Caco-2 (cell line): ENCODE results near the gene ING4. TPM values are rescaled to one million over a fixed set of nuclear protein-coding genes. Genes with fewer than 3 reads are reported as not detected.

Experiments used
- BruUV-seq: library from RNA; stranded (reverse); fragments of 400-500 nt; replicated peaks from 2 replicates; lab custom pipeline; 2021; lab: Mats Ljungman, UMichigan
- CTCF ChIA-PET: fragments of 300-600 bp; sonication (Branson Sonifier 250); formaldehyde crosslinking; loops from one replicate; lab custom pipeline; 2022; ENCODE audit warnings: antibody characterized with exemption; lab: Charles Lee
- POLR2A ChIA-PET: fragments of 300-600 bp; sonication (Branson Sonifier 250); formaldehyde crosslinking; loops from one replicate; lab custom pipeline; 2022; ENCODE audit warnings: antibody characterized with exemption; lab: Charles Lee
- DNase-seq, 2 experiments: peaks; one replicate each; pipeline versions ENCODE4 v3.0.0 to v3.0.0-alpha.2; 2020 to 2022
- H3K27me3 ChIP-seq: replicated peaks from 2 replicates; pipeline ENCODE4 v1.6.0; 2011; ENCODE audit warnings: low read length; ENCODE audit not compliant: control insufficient read depth, insufficient read depth
- H3K36me3 ChIP-seq: 2 replicates; pipeline ENCODE4 v1.5.1; 2011; ENCODE audit warnings: low read length; ENCODE audit not compliant: control insufficient read depth, insufficient read depth
- H3K4me1 ChIP-seq: fragments of 250-450 bp; sonication (Bioruptor Pico); 2 replicates; pipeline ENCODE4 v1.5.1; 2020; ENCODE audit warnings: mild to moderate bottlenecking
- H3K4me3 ChIP-seq: 2 replicates; pipeline ENCODE4 v1.5.1; 2011; ENCODE audit warnings: low read depth, mild to moderate bottlenecking, control low read depth, low read length
- H3K9me3 ChIP-seq: fragments of 250-450 bp; sonication (Bioruptor Pico); 2 replicates; pipeline ENCODE4 v1.5.1; 2020; ENCODE audit warnings: mild to moderate bottlenecking, moderate library complexity
- H3K27ac Mint-ChIP-seq: one replicate; pipeline ENCODE4 v1.8.0; 2022; ENCODE audit warnings: mixed read lengths; ENCODE audit not compliant: unreplicated experiment
- H3K27me3 Mint-ChIP-seq: one replicate; pipeline ENCODE4 v1.8.0; 2022; ENCODE audit warnings: mixed read lengths; ENCODE audit not compliant: insufficient read depth, unreplicated experiment
- H3K36me3 Mint-ChIP-seq: one replicate; pipeline ENCODE4 v1.8.0; 2022; ENCODE audit warnings: mild to moderate bottlenecking, mixed read lengths; ENCODE audit not compliant: insufficient read depth, unreplicated experiment
- H3K4me1 Mint-ChIP-seq: one replicate; pipeline ENCODE4 v1.8.0; 2022; ENCODE audit warnings: low read depth, mixed read lengths; ENCODE audit not compliant: unreplicated experiment
- H3K4me3 Mint-ChIP-seq: one replicate; pipeline ENCODE4 v1.8.0; 2022; ENCODE audit warnings: mild to moderate bottlenecking, moderate library complexity, mixed read lengths; ENCODE audit not compliant: unreplicated experiment
- H3K9me3 Mint-ChIP-seq: one replicate; pipeline ENCODE4 v1.8.0; 2022; ENCODE audit warnings: mixed read lengths; ENCODE audit not compliant: unreplicated experiment
- intact Hi-C: fragments of 100-400 bp; cut with micrococcal nuclease; formaldehyde crosslinking; loops from one replicate; pipeline ENCODE4 v1.10.0; 2022; ENCODE audit not compliant: unreplicated experiment
- total RNA-seq: library from RNA; stranded (reverse); gene quantifications from 2 replicates; pipeline ENCODE4 v1.2.3, GENCODE V29; 2022
- TF ChIP-seq, protein P1 (sequence below), 2 experiments: fragments of 200-600 bp in 1 of 2; IDR thresholded peaks; 1 replicate in 1 of 2; 2 replicates in 1 of 2; pipeline versions ENCODE4 v1.5.1 to v1.8.0; 2011 to 2022; ENCODE audit warnings: antibody characterized with exemption in 1 of 2, control low read depth in 1 of 2, inconsistent platforms in 1 of 2, low read depth in 1 of 2, low read length in 1 of 2, mild to moderate bottlenecking in 1 of 2, moderate library complexity in 1 of 2; ENCODE audit not compliant: insufficient read depth in 1 of 2, severe bottlenecking in 1 of 2, unreplicated experiment in 1 of 2

Gene ING4
- total RNA-seq, 1 experiment from 2014 or later = 32.8 TPM

GRCh38 chr12:6652391-6652790 lies 10.5 kb downstream of the ING4 start:
- H3K27ac Mint-ChIP-seq = no peak overlapping the region
- POLR2A ChIA-PET = no interaction called here
- CTCF ChIA-PET = interaction anchor here (0.8 kb wide), 1 partner anchor 73 kb away, joined by 10 read pairs; no protein-coding TSS in a partner anchor
- BruUV-seq = no TSS peak
- H3K4me3 Mint-ChIP-seq = no peak overlapping the region
- H3K27me3 ChIP-seq = no peaks in the 10 kb centered on the region
- H3K4me3 ChIP-seq = no peak overlapping the region
- TF ChIP-seq, protein P1, sequence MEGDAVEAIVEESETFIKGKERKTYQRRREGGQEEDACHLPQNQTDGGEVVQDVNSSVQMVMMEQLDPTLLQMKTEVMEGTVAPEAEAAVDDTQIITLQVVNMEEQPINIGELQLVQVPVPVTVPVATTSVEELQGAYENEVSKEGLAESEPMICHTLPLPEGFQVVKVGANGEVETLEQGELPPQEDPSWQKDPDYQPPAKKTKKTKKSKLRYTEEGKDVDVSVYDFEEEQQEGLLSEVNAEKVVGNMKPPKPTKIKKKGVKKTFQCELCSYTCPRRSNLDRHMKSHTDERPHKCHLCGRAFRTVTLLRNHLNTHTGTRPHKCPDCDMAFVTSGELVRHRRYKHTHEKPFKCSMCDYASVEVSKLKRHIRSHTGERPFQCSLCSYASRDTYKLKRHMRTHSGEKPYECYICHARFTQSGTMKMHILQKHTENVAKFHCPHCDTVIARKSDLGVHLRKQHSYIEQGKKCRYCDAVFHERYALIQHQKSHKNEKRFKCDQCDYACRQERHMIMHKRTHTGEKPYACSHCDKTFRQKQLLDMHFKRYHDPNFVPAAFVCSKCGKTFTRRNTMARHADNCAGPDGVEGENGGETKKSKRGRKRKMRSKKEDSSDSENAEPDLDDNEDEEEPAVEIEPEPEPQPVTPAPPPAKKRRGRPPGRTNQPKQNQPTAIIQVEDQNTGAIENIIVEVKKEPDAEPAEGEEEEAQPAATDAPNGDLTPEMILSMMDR (IDR thresholded peaks at IDR 0.05; ENCODE audit: insufficient read depth in 1 of 2, low read depth in 1 of 2, low read length in 1 of 2, severe bottlenecking in 1 of 2, unreplicated experiment in 1 of 2) = no peak
- H3K36me3 Mint-ChIP-seq = peaks cover 15% of the 10 kb centered on the region
- intact Hi-C loops = no loop called here
- H3K9me3 Mint-ChIP-seq = no peaks in the 10 kb centered on the region
- no peaks in the 10 kb centered on the region for H3K4me1 Mint-ChIP-seq
- H3K27me3 Mint-ChIP-seq = no peaks in the 10 kb centered on the region
- no peaks in the 10 kb centered on the region for H3K9me3 ChIP-seq
- no peaks in the 10 kb centered on the region for H3K4me1 ChIP-seq
- no peaks in the 10 kb centered on the region; the same call in none of the 2 replicates for H3K36me3 ChIP-seq
- no peak for DNase-seq

DNA sequence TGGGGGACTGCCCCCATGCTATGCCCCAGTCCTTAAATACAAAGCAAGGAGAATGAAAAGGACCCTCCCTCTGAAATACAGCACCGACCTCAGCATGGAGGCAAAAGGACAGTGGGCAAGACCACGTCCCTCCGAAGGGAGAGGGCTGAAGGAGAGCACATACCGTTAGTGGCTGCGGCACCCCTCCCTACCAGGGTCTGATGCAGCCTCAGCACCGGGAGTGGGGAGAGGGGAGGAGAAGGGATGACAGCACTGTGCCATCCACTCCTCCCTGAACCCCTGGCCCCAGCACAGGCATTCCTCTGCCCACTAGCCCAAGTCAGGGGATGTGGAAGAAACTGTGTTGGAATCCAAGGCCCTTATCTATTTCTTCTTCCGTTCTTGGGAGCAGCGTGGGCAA lies 12.1 kb downstream of the ING4 start:
- Mint-ChIP-seq H3K9me3 (no peaks in the 10 kb centered on the region), H3K4me1 (peaks cover 7% of the 10 kb centered on the region), H3K27ac (no peak overlapping the region), H3K4me3 (no peak overlapping the region), H3K27me3 (no peaks in the 10 kb centered on the region), H3K36me3 (peaks cover 22% of the 10 kb centered on the region)
- DNase-seq = no peak
- POLR2A ChIA-PET = no interaction called here
- Histone ChIP-seq H3K36me3 (no peaks in the 10 kb centered on the region; the same call in none of the 2 replicates), H3K4me3 (no peak overlapping the region), H3K9me3 (no peaks in the 10 kb centered on the region), H3K27me3 (no peaks in the 10 kb centered on the region), H3K4me1 (no peaks in the 10 kb centered on the region)
- no TSS peak for BruUV-seq
- TF ChIP-seq, protein P1 (IDR thresholded peaks at IDR 0.05; ENCODE audit: insufficient read depth in 1 of 2, low read depth in 1 of 2, low read length in 1 of 2, severe bottlenecking in 1 of 2, unreplicated experiment in 1 of 2) = no peak
- CTCF ChIA-PET = no interaction called here
- intact Hi-C loops = no loop called here

DNA sequence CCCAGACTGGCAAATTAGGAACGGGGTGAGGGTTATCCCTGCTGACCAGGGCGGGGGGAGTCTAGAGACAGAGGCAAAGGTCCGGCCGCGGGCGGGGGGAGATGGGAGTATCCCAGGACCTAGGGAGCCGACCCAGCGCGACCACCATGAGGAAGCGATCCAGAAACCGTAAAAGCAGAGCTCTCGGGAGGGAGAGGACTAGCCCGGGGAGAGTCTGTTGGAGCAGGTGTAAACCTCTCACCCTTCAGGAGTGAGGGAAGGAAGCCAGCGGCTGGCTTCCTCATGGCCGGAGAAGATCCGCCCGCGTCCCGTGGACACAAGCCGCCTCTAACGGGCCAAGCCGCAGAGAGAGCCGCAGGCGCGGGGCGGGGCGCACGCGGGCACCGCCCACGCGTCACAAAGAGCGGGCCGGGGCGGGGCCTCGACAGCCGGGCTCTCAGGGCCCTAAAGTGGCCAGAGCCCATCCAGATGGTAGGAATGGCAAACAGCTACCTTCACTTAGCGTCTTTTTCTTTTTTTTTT lies 15.8 kb downstream of the ING4 start, which contains the start of gene ACRBP:
TSS of gene ACRBP (minus strand) at position 350 of the 522 bp plus-strand sequence. CDS start at position 284, 66 bp downstream.
- no TSS peak for BruUV-seq
- Histone ChIP-seq H3K4me1 (no peaks in the 10 kb centered on the region), H3K27me3 (no peaks in the 10 kb centered on the region), H3K36me3 (no peaks in the 10 kb centered on the region; the same call in none of the 2 replicates), H3K4me3 (peak within 1 kb of the TSS; percentile 26), H3K9me3 (peaks cover 18% of the 10 kb centered on the region)
- CTCF ChIA-PET = interaction anchor here (0.6 to 1.1 kb wide), 3 partner anchors 37 to 42 kb away, joined by 3 to 6 read pairs (median 4); partner anchors contain the start of gene ZNF384
- intact Hi-C loops = loop anchor here (1.0 to 2.0 kb wide), 2 partner anchors 14 to 30 kb away; no protein-coding TSS in a partner anchor
- H3K27me3 Mint-ChIP-seq = peaks cover 6% of the 10 kb centered on the region
- H3K36me3 Mint-ChIP-seq = peaks cover 19% of the 10 kb centered on the region
- H3K27ac Mint-ChIP-seq = peak within 1 kb of the TSS; percentile 32
- H3K4me1 Mint-ChIP-seq = peaks cover 7% of the 10 kb centered on the region
- peak; percentile 62 to 75 for DNase-seq
- H3K9me3 Mint-ChIP-seq = peaks cover 19% of the 10 kb centered on the region
- peak within 1 kb of the TSS; percentile 79 for H3K4me3 Mint-ChIP-seq
- POLR2A ChIA-PET = interaction anchor here (0.6 to 1.0 kb wide), 2 partner anchors 9 to 42 kb away, joined by 4 to 5 read pairs; partner anchors contain the start of gene ZNF384
- TF ChIP-seq, protein P1 (IDR thresholded peaks at IDR 0.05; ENCODE audit: insufficient read depth in 1 of 2, low read depth in 1 of 2, low read length in 1 of 2, severe bottlenecking in 1 of 2, unreplicated experiment in 1 of 2) = no peak
